PC-3 (cell line): Measurements from ENCODE around the gene NAGS.

ENCODE experiments used
- EZH2 ChIP-seq: fragments of 300-600 bp; sonication (generic); IDR thresholded peaks from one replicate; pipeline ENCODE4 v1.6.1; 2017; ENCODE audit warnings: antibody characterized with exemption, mild to moderate bottlenecking, low read length; ENCODE audit not compliant: unreplicated experiment
- EZH2phosphoT487 ChIP-seq: fragments of 300-600 bp; sonication (generic); IDR thresholded peaks from 2 replicates; pipeline ENCODE4 v1.6.1; 2018; ENCODE audit warnings: mild to moderate bottlenecking, antibody characterized with exemption, low read length, borderline replicate concordance
- TF ChIP-seq, protein P1 (sequence below): fragments of 300-600 bp; sonication (generic); conservative IDR thresholded peaks from 2 replicates; pipeline ENCODE4 v1.5.1; 2017; ENCODE audit warnings: antibody characterized with exemption, low read depth, mild to moderate bottlenecking, low read length

- TF ChIP-seq, protein P1, sequence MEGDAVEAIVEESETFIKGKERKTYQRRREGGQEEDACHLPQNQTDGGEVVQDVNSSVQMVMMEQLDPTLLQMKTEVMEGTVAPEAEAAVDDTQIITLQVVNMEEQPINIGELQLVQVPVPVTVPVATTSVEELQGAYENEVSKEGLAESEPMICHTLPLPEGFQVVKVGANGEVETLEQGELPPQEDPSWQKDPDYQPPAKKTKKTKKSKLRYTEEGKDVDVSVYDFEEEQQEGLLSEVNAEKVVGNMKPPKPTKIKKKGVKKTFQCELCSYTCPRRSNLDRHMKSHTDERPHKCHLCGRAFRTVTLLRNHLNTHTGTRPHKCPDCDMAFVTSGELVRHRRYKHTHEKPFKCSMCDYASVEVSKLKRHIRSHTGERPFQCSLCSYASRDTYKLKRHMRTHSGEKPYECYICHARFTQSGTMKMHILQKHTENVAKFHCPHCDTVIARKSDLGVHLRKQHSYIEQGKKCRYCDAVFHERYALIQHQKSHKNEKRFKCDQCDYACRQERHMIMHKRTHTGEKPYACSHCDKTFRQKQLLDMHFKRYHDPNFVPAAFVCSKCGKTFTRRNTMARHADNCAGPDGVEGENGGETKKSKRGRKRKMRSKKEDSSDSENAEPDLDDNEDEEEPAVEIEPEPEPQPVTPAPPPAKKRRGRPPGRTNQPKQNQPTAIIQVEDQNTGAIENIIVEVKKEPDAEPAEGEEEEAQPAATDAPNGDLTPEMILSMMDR = no peak
- TF ChIP-seq EZH2phosphoT487 = no peak
- no peak for TF ChIP-seq EZH2
Observed at GRCh38 chr17:43979671-43980070, 24.8 kb upstream of the NAGS start.
